Gastroesophageal sphincter (tissue), 4 donors: Measurements from ENCODE around the gene SMARCC1. TPM values are rescaled to one million over a fixed set of nuclear protein-coding genes. Genes with fewer than 3 reads are reported as not detected.

Experiments used
- ATAC-seq: fragments of 150-250 bp; one replicate; pipeline ENCODE4 v1.9.1; 2016; ENCODE audit warnings: mild to moderate bottlenecking, moderate library complexity
- H3K27ac ChIP-seq, 4 donors: fragments of 200-600 bp; sonication (generic) in 3 of 4; 1 replicate in 3 of 4; 2 replicates in 1 of 4; pipeline ENCODE4 v1.5.1; 2016 to 2019
- H3K27me3 ChIP-seq: fragments of 200-600 bp; sonication (generic); one replicate; pipeline ENCODE4 v1.5.1; 2019
- H3K36me3 ChIP-seq, 2 donors: fragments of 200-600 bp; sonication (generic); one replicate each; pipeline ENCODE4 v1.5.1; 2019; ENCODE audit warnings: control low read depth in 1 of 2
- H3K4me1 ChIP-seq, 3 donors: fragments of 200-600 bp; sonication (generic); 1 replicate in 2 of 3; 2 replicates in 1 of 3; pipeline ENCODE4 v1.5.1; 2016 to 2019; ENCODE audit warnings: control low read depth in 2 of 3
- H3K4me3 ChIP-seq, 2 donors: fragments of 200-600 bp; sonication (generic); one replicate each; pipeline ENCODE4 v1.5.1; 2019; ENCODE audit warnings: mild to moderate bottlenecking in 1 of 2, moderate library complexity in 1 of 2
- H3K9me3 ChIP-seq, 3 donors: fragments of 200-600 bp; sonication (generic); one replicate each; pipeline ENCODE4 v1.5.1; 2017 to 2019; ENCODE audit warnings: control low read depth in 2 of 3
- CTCF ChIP-seq, 4 experiments: fragments of 200-600 bp in 2 of 4; fragments of 450-650 bp in 2 of 4; sonication (generic) in 1 of 4; IDR thresholded peaks; one replicate each; pipeline ENCODE4 v1.5.1; 2017 to 2019; ENCODE audit warnings: antibody characterized with exemption in 4 of 4, mild to moderate bottlenecking in 2 of 4, moderate library complexity in 2 of 4
- EP300 ChIP-seq: sonication (generic); formaldehyde crosslinking; IDR thresholded peaks from one replicate; pipeline ENCODE4 v1.6.1; 2017; ENCODE audit warnings: antibody characterized with exemption, mild to moderate bottlenecking
- POLR2A ChIP-seq, 2 donors: fragments of 450-650 bp; IDR thresholded peaks; one replicate each; pipeline ENCODE4 v1.6.1; 2017; ENCODE audit warnings: antibody characterized with exemption in 2 of 2, mild to moderate bottlenecking in 2 of 2, moderate library complexity in 1 of 2
- POLR2AphosphoS5 ChIP-seq: sonication (generic); formaldehyde crosslinking; IDR thresholded peaks from one replicate; pipeline ENCODE4 v1.6.1; 2017; ENCODE audit warnings: antibody characterized with exemption
- WGBS, 2 donors: methylation state at CpG; one replicate each; pipeline ENCODE4 v1.1.5; 2018; ENCODE audit warnings: low coverage in 1 of 2; 5-methylcytosine and 5-hydroxymethylcytosine counted together
- total RNA-seq, 4 donors: library from RNA; depleted of rRNA; stranded (reverse); fragments of >200 nt; gene quantifications; one replicate each; pipeline ENCODE4 v1.1.0, GENCODE V29; 2016

SMARCC1 gene
- total RNA-seq, 4 donors from 2014 or later = 38.5 to 68.2 (median 49.1) TPM

- no peak overlapping the region for H3K27ac ChIP-seq
- 97 to 100% methylated on average over 3 of the region's 3 CpGs for WGBS, 2 donors
- H3K36me3 ChIP-seq = peaks cover 9 to 81% of the 10 kb centered on the region in 2 donors
- TF ChIP-seq POLR2AphosphoS5 (no peak), CTCF (IDR thresholded peaks at IDR 0.05) (no peak), POLR2A (IDR thresholded peaks at IDR 0.05) (no peak), EP300 (no peak)
- no peaks in the 10 kb centered on the region for H3K9me3 ChIP-seq
- ATAC-seq = no peak
- H3K27me3 ChIP-seq = no peaks in the 10 kb centered on the region
- H3K4me3 ChIP-seq = no peak overlapping the region
- peaks cover 0 to 6% (median 0%) of the 10 kb centered on the region in 3 donors for H3K4me1 ChIP-seq
Measured at GRCh38 chr3:47711596-47711995, 70.1 kb downstream of the SMARCC1 start.

GRCh38 chr3:47705391-47705790 lies 76.3 kb downstream of the SMARCC1 start:
- TF ChIP-seq EP300 = no peak
- TF ChIP-seq CTCF (IDR thresholded peaks at IDR 0.05) = no peak
- TF ChIP-seq POLR2A (IDR thresholded peaks at IDR 0.05) = no peak
- TF ChIP-seq POLR2AphosphoS5 = no peak

GRCh38 chr3:47704237-47704612 lies 77.5 kb downstream of the SMARCC1 start:
- Histone ChIP-seq H3K9me3 (no peaks in the 10 kb centered on the region), H3K27ac (no peak overlapping the region), H3K27me3 (no peaks in the 10 kb centered on the region), H3K36me3 (peaks cover 0 to 87% of the 10 kb centered on the region in 2 donors), H3K4me1 (no peaks in the 10 kb centered on the region), H3K4me3 (no peak overlapping the region)
- ATAC-seq = no peak
- TF ChIP-seq POLR2A (IDR thresholded peaks at IDR 0.05) = no peak
- no peak for TF ChIP-seq POLR2AphosphoS5
- no peak for TF ChIP-seq CTCF (IDR thresholded peaks at IDR 0.05)
- no peak for TF ChIP-seq EP300
- 84 to 97% methylated on average over 3 of the region's 3 CpGs for WGBS, 2 donors

More at GRCh38 chr3:47705391-47705790, 76.3 kb downstream of the SMARCC1 start:
- Histone ChIP-seq H3K27ac (no peak overlapping the region), H3K27me3 (no peaks in the 10 kb centered on the region), H3K36me3 (peaks cover 6 to 95% of the 10 kb centered on the region in 2 donors), H3K9me3 (no peaks in the 10 kb centered on the region), H3K4me1 (no peaks in the 10 kb centered on the region), H3K4me3 (no peak overlapping the region)
- ATAC-seq = no peak
- WGBS, 2 donors = 67 to 75% methylated on average over 1 of the region's 1 CpG

GRCh38 chr3:47701388-47701787 lies 80.3 kb downstream of the SMARCC1 start:
- TF ChIP-seq EP300 (no peak), POLR2A (IDR thresholded peaks at IDR 0.05) (no peak), POLR2AphosphoS5 (no peak), CTCF (IDR thresholded peaks at IDR 0.05) (no peak)
- H3K36me3 ChIP-seq = peaks cover 0 to 72% of the 10 kb centered on the region in 2 donors
- H3K9me3 ChIP-seq = no peaks in the 10 kb centered on the region
- ATAC-seq = no peak
- H3K27me3 ChIP-seq = no peaks in the 10 kb centered on the region
- H3K4me1 ChIP-seq = no peaks in the 10 kb centered on the region
- 79 to 93% methylated on average over 5 to 6 of the region's 11 CpGs for WGBS, 2 donors
- no peak overlapping the region for H3K4me3 ChIP-seq
- H3K27ac ChIP-seq = no peak overlapping the region

GRCh38 chr3:47692158-47692557 lies 89.5 kb downstream of the SMARCC1 start:
- no peak for ATAC-seq

More at GRCh38 chr3:47692158-47692557, 89.5 kb downstream of the SMARCC1 start:
- Histone ChIP-seq H3K4me1 (no peaks in the 10 kb centered on the region), H3K36me3 (peaks cover 0 to 96% of the 10 kb centered on the region in 2 donors), H3K27ac (no peak overlapping the region), H3K4me3 (no peak overlapping the region), H3K27me3 (no peaks in the 10 kb centered on the region), H3K9me3 (no peaks in the 10 kb centered on the region)
- no peak for TF ChIP-seq POLR2A (IDR thresholded peaks at IDR 0.05)
- no peak for TF ChIP-seq EP300
- no peak for TF ChIP-seq CTCF (IDR thresholded peaks at IDR 0.05)
